ENCODE data around the gene AURKAIP1. TPM values are rescaled to one million over a fixed set of nuclear protein-coding genes. Genes with fewer than 3 reads are reported as not detected.

Gene AURKAIP1
- total RNA-seq, 2 donors from 2014 or later, result 152 to 161 TPM

- Histone ChIP-seq H3K9me3 (no peaks in the 10 kb centered on the region), H3K27me3 (replicated peaks; ENCODE audit: insufficient read depth) (no peaks in the 10 kb centered on the region), H3K4me3 (no peak overlapping the region), H3K36me3 (peaks cover 2 to 11% of the 10 kb centered on the region in 2 donors), H3K27ac (no peak overlapping the region), H3K4me1 (replicated peaks) (no peaks in the 10 kb centered on the region)
- no peak for TF ChIP-seq POLR2AphosphoS5 (IDR thresholded peaks at IDR 0.05)
- no peak for TF ChIP-seq POLR2A (IDR thresholded peaks at IDR 0.05)
- no peak for TF ChIP-seq CTCF (IDR thresholded peaks at IDR 0.05)
- intact Hi-C loops (cut with DNase I), result no loop called here
- 94% methylated on average over 29 of the region's 32 CpGs for WGBS
- no peak for DNase-seq (ENCODE audit: low spot score)
Observed at GRCh38 chr1:1336931-1337792, 37.8 kb downstream of the AURKAIP1 start.

GRCh38 chr1:1336446-1336845 is 38.6 kb downstream of the AURKAIP1 start:
- Histone ChIP-seq H3K27me3 (replicated peaks; ENCODE audit: insufficient read depth) (no peaks in the 10 kb centered on the region), H3K27ac (no peak overlapping the region), H3K4me1 (replicated peaks) (no peaks in the 10 kb centered on the region), H3K9me3 (no peaks in the 10 kb centered on the region), H3K36me3 (peaks cover 2 to 6% of the 10 kb centered on the region in 2 donors), H3K4me3 (no peak overlapping the region)
- DNase-seq (ENCODE audit: low spot score), result no peak
- intact Hi-C loops (cut with DNase I), result no loop called here
- TF ChIP-seq POLR2A (IDR thresholded peaks at IDR 0.05) (no peak), CTCF (IDR thresholded peaks at IDR 0.05) (no peak), POLR2AphosphoS5 (IDR thresholded peaks at IDR 0.05) (no peak)
- 89% methylated on average over 25 of the region's 26 CpGs for WGBS

GRCh38 chr1:1335792-1336248 is 39.2 kb downstream of the AURKAIP1 start:
- TF ChIP-seq POLR2AphosphoS5 (IDR thresholded peaks at IDR 0.05) (no peak), POLR2A (IDR thresholded peaks at IDR 0.05) (no peak), CTCF (IDR thresholded peaks at IDR 0.05) (no peak)
- intact Hi-C loops (cut with DNase I), result no loop called here
- peaks cover 2 to 6% of the 10 kb centered on the region in 2 donors for H3K36me3 ChIP-seq
- no peak for DNase-seq (ENCODE audit: low spot score)
- no peaks in the 10 kb centered on the region for H3K9me3 ChIP-seq
- peaks cover 4% of the 10 kb centered on the region for H3K4me1 ChIP-seq (replicated peaks)
- 82% methylated on average over 21 of the region's 21 CpGs for WGBS
- no peaks in the 10 kb centered on the region for H3K27me3 ChIP-seq (replicated peaks; ENCODE audit: insufficient read depth)
- H3K4me3 ChIP-seq, result no peak overlapping the region
- H3K27ac ChIP-seq, result no peak overlapping the region

GRCh38 chr1:1335283-1335682 is 39.7 kb downstream of the AURKAIP1 start:
- Histone ChIP-seq H3K27ac (no peak overlapping the region), H3K27me3 (replicated peaks; ENCODE audit: insufficient read depth) (no peaks in the 10 kb centered on the region), H3K4me3 (no peak overlapping the region), H3K4me1 (replicated peaks) (peaks cover 4% of the 10 kb centered on the region), H3K36me3 (peaks cover 2 to 6% of the 10 kb centered on the region in 2 donors), H3K9me3 (no peaks in the 10 kb centered on the region)
- TF ChIP-seq POLR2A (IDR thresholded peaks at IDR 0.05) (no peak), POLR2AphosphoS5 (IDR thresholded peaks at IDR 0.05) (no peak), CTCF (IDR thresholded peaks at IDR 0.05) (no peak)
- no peak for DNase-seq (ENCODE audit: low spot score)
- WGBS, result 70% methylated on average over 16 of the region's 16 CpGs
- intact Hi-C loops (cut with DNase I), result no loop called here

GRCh38 chr1:1334835-1335234 is 40.2 kb downstream of the AURKAIP1 start:
- Histone ChIP-seq H3K27ac (no peak overlapping the region), H3K4me3 (no peak overlapping the region), H3K36me3 (peaks cover 2 to 6% of the 10 kb centered on the region in 2 donors), H3K4me1 (replicated peaks) (peaks cover 4% of the 10 kb centered on the region), H3K27me3 (replicated peaks; ENCODE audit: insufficient read depth) (no peaks in the 10 kb centered on the region), H3K9me3 (no peaks in the 10 kb centered on the region)
- TF ChIP-seq POLR2A (IDR thresholded peaks at IDR 0.05) (no peak), POLR2AphosphoS5 (IDR thresholded peaks at IDR 0.05) (no peak), CTCF (IDR thresholded peaks at IDR 0.05) (no peak)
- WGBS, result 68% methylated on average over 4 of the region's 11 CpGs
- no peak for DNase-seq (ENCODE audit: low spot score)
- intact Hi-C loops (cut with DNase I), result no loop called here
